GM21786 (cell line): Measurements from ENCODE around the gene DBET.
"Not testable (repeated sequence)": the region's sequence is repeated elsewhere in the genome, so short reads cannot be mapped to it uniquely, and the experiment has no call there.

Experiments used
- ATAC-seq: cut with Tn5 transposase; IDR thresholded peaks from one replicate; pipeline ENCODE4 v1.9.1; 2021; ENCODE audit not compliant: unreplicated experiment

Gene DBET

DNA sequence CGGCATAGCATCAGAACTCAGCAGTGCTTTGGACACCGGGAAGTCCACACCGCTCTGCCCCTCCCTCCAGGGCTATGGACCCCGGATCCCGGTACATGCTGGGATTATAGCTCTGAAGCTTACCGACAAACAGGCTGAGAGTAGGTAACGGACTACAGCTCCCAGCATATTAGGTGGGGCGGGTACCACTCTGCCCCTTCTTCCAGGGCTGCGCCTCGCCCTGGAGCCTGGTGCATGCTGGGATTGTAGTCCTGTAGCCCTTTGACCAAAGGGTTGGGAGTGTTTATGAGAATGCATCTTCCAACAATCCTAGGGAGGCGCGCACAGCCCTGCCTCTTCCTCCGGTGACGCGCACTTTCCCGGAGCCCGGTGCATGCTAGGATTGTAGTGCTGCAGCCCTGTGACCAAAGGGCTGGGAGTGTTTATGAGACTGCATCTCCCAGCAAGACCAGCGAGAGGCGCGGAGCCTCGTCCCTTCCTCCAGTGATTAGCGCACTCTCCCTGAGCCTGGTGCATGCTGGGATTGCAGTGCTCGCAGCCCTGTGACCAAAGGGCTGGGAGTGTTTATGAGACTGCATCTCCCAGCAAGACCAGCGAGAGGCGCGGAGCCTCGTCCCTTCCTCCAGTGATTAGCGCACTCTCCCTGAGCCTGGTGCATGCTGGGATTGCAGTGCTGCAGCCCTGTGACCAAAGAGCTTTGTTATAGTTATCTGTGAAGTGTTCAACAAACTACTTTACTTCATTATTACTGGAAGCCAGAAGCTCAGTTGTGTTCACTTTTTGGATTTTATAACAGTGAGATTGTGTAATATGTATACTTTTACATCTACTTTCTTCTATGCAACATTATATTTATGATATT is 14.7 kb upstream of the DBET start:
- ATAC-seq: not testable (repeated sequence)

DNA sequence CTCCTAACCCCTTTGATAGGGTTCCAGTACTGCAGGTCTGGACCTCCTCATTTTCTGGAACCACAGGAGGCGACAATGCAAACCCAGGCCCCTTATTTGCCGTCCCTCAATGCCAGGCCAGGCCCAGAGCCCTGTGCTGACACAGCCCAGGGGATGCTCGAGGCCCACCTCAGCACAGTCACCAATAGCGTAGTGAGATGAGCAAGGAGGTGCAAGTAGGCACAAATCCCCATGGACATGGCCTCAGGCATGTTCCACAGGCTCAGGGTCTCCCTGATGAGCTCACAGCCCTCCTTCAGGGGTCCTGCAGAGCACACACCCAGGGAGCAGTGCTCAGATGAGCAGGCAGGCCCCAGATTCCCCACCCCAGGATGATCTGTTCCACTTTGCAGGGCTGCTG is 5.3 kb upstream of the DBET start:
- ATAC-seq: not testable (repeated sequence)

DNA sequence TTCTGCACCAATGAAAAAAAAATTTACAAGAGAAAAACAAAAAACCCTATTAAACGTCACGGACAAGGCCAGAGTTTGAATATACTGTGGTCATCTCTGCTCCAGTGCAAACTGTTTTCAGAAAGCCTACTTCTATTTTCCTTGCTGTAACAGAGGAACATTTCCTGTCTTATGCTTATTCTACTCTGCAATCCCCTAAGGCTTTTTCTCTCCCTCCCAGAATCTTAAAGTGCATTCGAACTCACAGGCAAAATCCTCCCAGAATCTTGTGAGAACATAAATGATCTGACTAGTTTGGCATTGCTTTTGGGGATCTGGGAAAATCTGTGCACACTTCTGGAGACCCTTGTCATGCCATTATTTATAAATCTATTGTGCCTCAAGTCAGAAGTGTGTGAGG is 503 bp downstream of the DBET start:
- not testable (repeated sequence) for ATAC-seq

DNA sequence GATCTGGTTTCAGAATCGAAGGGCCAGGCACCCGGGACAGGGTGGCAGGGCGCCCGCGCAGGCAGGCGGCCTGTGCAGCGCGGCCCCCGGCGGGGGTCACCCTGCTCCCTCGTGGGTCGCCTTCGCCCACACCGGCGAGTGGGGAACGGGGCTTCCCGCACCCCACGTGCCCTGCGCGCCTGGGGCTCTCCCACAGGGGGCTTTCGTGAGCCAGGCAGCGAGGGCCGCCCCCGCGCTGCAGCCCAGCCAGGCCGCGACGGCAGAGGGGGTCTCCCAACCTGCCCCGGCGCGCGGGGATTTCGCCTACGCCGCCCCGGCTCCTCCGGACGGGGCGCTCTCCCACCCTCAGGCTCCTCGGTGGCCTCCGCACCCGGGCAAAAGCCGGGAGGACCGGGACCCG is 4.0 kb downstream of the DBET start:
- not testable (repeated sequence) for ATAC-seq

DNA sequence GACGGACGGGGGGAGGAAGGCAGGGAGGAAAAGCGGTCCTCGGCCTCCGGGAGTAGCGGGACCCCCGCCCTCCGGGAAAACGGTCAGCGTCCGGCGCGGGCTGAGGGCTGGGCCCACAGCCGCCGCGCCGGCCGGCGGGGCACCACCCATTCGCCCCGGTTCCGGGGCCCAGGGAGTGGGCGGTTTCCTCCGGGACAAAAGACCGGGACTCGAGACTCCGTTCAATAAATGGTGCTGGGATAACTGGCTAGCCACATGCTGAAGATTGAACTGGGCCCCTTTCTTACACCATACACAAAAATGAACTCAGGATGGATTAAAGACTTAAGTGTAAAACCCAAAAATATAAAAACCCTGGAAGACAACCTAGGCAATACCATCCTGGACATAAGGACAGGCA is 28.8 kb downstream of the DBET start:
- not testable (repeated sequence) for ATAC-seq

DNA sequence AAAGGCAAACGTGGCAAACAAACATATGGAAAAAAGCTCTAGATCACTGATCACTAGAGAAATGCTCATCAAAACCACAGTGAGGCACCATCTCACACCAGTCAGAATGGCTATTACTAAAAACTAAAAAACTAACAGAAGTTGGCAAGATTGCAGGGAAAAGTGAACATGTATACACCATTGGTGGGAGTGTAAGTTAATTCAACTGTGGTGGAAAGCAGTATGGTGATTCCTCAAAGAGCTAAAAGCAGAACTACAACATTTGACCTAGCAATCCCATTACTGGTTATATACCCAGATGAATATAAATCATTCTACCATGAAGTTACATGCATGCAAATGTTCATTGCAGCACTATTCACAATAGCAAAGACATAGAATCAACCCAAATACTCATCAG is 29.7 kb downstream of the DBET start:
- ATAC-seq: not testable (repeated sequence)

DNA sequence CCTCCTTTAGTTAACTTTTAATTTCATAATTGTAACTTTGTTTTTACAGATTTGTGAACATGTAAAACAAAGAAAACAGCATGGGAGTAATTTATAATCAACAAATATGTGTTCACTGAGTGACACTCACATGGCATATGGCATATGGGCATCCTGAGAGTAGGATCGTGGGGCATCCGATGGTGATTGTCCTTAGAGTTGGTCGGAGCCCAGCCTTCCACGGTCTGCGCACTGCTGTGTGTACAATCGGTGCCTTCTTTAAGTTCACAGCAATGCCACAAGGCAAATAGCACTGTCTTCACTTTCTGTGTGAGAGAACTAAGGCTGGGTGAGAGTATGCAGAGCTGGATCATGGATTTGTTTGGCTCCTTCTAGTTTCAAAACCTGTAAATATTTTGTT is 31.0 kb downstream of the DBET start:
- ATAC-seq: not testable (repeated sequence)

DNA sequence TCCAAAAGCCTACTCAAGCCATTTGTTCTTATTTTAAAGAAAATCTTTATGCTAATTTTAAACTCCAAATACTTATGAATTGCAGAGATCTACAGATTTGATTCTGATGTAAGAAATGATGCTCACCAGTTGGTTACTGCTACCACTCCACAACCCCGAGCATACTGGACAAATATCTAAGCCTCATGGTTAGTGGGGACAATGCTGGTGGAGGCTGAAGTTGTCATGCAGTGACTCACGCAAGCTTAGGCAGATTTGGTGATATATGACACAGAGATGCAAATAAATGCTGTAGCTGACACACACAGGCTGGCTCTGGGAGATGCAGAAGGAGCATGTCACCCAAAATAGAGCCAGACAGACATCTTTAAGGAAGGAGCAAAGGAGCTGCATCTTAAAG is 35.3 kb downstream of the DBET start:
- ATAC-seq: not testable (repeated sequence)

DNA sequence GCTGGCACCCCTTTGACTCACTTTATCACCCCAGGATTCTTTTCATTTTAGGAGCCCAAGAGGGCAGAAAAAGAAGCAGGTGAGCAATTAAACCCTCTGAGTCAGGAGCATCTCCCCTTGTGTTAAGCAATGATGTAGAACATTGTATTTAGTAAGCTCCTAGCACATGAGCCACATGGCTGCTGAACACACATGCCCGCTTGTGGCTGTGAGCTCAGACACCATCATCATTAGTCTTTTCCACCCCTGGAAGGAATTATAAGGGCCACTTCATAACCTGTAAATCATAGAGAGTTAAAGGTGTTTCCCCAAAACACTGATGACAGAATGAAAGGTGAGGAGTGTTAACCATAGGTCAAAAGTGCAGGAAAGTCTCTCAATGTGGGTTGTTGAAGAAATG is 37.2 kb downstream of the DBET start:
- ATAC-seq: not testable (repeated sequence)

DNA sequence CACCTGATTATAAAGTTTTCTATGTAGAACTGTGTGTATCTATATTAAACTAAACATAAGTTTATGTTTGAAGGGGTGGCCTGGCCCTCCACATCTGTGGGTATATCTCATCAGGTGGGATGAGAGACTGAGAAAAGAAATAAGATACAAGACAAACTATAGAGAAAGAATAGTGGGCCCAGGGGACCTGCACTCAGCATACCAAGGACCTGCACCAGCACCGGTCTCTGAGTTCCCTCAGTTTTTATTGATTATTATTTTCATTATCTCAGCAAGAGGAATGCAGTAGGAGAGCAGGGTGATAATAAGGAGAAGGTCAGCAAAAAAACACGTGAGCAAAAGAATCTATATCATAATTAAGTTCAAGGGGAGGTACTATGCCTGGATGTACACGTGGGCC is 41.9 kb downstream of the DBET start:
- not testable (repeated sequence) for ATAC-seq

DNA sequence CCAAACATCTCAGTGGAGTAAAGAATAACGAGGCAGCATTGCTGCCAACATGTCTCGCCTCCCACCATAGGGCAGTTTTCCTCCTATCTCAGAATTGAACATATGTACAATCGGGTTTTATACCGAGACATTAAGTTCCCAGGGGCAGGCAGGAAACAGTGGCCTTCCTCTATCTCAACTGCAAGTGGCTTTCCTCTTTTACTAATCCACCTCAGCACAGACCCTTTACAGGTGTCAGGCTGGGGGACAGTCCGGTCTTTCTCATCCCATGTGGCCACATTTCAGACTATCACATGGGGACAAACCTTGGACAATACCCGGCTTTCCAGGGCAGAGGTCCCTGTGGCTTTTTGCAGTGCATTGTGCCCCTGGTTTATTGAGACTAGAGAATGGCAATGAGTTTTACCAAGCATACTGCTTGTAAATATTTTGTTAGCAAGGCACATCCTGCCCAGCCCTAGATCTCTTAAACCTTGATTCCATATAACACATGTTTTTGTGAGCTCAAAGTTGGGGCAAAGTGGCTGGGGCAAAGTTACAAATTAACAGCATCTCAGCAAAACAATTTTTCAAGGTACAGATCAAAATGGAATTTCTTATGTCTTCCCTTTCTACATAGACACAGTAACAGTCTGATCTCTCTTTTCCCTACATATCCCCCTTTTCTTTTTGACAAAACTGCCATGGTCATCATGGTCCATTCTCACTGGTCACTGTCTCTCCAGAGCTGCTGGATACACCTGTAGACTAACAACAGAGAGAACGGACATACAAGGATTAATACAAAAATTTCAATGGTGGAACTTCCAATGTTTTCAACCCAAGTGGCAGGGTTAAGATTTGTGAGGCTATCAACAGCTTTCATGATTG is 42.5 kb downstream of the DBET start:
- not testable (repeated sequence) for ATAC-seq

DNA sequence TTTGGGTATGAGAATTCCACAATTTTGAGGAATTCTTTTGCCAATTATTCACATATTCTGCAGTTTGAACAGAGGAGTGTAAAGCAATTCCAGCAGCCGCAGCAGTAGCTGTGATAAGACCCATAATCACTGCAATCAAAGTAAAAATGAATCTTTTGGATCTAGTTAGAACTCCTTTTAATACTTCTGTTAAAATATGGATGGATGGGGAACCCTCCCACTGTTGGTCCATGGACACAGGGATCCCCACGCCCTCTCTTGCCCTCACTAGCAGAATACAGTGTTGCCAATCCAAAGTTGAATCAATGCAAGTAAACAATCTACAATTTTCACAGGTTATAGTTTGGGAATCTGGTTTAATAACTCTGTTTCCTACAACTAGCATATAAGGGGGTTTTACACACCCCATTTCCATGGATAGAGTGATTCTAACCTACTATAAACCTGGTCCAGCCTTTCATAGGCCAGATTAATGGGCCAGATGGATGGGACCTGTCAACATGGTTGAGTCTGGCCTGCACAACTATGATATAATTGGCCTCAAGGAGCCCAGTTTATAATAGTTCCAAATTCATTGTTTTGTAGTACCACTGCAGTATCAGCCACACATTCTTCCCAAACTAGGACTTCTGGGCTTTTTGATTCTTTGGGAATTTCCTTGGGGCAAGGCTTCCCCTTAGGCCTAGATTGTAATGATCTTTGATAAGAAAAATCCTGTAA is 43.6 kb downstream of the DBET start:
- ATAC-seq: not testable (repeated sequence)

DNA sequence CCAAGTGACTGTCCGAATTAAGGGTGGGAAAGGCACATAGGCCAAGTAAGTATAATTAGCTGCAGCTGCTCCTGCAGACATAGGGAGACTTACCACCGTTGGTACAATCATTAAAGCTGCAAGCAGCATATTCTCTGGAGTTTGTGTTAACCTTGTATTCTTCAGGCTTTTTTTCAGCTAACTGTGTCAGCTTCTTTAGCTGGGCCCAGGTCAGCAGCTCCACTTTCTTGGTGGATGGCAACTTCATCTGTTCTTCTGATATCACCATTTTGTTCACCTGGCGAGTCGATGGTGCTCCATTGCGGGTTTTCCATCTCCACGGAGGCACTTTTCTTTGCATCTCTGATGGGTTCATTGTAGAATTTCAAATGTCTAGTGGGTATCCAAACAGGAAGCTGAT is 44.5 kb downstream of the DBET start:
- ATAC-seq: not testable (repeated sequence)

DNA sequence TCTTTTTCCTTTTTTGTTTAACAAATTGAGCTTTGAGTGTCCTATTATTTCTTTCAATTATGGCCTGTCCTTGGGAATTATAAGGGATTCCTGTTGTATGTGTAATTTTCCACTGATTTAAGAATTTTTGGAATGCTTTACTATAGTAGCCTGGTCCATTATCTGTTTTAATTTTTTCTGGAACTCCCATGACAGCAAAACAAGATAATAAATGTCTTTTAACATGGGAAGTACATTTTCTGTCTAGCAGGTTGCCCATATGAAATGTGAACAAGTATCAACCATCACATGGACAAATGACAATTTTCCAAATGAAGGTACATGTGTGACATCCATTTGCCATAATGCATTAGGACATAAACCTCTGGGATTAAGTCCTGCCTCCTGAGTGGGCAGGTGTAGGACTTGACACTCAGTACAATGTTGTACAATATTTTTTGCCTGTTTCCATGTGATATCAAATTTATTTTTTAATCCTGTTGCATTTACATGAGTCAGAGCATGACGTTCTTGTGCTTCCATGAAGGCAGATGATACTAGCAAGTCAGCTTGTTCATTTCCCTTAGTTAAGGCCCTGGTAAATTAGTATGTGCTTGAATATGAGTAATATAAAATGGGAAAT is 45.2 kb downstream of the DBET start:
- ATAC-seq: not testable (repeated sequence)

DNA sequence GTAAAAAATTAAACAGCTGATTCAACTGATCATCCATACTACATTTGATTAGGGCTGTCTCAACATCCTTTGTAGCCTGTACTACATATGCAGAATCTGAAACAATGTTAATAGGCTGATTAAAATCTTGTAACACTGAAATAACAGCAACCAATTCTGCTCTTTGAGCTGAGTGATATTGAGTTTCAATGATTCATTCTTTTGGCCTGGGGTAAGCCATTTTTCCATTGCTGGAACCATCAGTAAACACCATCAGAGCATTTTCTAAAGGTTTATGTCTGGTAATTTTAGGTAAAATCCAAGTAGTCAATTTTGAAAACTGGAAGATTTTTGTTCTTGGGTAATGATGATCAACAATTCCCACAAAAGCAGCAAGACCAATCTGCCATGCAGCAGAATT is 45.7 kb downstream of the DBET start:
- ATAC-seq: not testable (repeated sequence)

DNA sequence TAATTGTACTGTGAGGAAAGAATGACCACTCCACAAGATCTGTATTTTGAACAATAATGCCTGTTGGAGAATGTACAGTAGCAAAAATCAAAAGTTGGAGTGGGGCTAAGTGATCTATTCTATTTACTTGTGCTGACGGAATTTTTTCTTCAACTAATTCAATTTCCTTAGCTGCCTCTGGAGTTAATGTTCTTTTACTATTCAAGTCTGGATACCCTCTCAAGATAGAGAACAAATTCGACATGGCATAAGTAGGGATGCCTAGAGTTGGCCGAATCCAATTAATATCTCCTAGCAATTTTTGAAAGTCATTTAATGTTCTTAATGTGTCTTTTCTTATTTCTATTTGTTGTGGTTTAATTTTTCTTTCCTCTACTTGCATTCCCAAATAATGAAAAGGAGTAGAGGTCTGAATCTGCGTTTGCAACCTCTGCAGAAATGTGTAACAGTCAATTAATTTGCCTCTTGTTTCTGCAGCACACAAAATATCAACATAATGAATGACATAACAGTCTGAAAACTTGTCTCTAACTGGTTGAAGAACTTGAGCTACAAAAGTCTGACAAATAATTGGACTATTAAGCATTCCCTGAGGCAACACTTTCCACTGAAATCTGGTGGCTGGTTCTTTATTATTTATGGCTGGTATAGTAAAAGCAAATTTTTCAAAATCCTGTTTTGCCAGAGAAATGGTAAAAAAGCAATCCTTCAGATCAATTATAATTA is 46.4 kb downstream of the DBET start:
- not testable (repeated sequence) for ATAC-seq

DNA sequence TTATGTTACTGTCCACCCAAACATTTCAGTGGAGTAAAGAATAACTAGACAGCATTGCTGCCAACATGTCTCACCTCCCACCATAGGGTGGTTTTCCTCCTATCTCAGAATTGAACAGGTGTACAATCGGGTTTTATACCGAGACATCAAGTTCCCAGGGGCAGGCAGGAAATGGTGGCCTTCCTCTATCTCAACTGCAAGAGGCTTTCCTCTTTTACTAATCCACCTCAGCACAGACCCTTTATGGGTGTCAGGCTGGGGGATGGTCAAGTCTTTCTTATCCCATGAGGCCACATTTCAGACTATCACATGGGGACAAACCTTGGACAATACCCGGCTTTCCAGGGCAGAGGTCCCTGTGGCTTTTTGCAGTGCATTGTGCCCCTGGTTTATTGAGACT is 48.6 kb downstream of the DBET start:
- not testable (repeated sequence) for ATAC-seq

DNA sequence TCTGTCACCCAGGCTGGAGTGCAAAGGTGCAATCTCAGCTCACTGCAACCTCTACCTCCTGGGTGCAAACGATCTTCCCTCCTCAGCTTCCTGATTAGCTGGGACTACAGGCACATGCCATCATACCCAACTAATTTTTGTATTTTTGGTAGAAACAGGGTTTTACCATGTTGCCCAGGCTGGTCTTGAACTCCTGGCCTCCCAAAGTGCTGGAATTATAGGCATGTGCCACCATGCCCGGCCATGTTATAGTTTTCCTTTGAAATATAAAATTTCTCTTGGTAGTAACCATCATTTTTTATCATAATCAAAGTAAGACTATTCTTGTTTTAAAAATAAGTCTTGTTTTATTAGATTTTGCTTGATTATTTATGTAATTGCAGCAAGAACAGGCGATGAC is 50.7 kb downstream of the DBET start:
- ATAC-seq: not testable (repeated sequence)
